Stimulated activated CD8-positive, alpha-beta memory T cell treated with anti-CD3 and anti-CD28 coated beads, Interleukin-12 subunit alpha, Interleukin-12 subunit beta, amount 100 ng/mL, for 4 hours (primary cell): ENCODE measurements around the gene FAM114A1.
"Not testable (repeated sequence)": the region's sequence is repeated elsewhere in the genome, so short reads cannot be mapped to it uniquely, and the experiment has no call there.

Source experiments
- DNase-seq: peaks from one replicate; pipeline ENCODE4 v3.0.0-alpha.2; 2020; ENCODE audit warnings: low read depth

FAM114A1 gene

DNA sequence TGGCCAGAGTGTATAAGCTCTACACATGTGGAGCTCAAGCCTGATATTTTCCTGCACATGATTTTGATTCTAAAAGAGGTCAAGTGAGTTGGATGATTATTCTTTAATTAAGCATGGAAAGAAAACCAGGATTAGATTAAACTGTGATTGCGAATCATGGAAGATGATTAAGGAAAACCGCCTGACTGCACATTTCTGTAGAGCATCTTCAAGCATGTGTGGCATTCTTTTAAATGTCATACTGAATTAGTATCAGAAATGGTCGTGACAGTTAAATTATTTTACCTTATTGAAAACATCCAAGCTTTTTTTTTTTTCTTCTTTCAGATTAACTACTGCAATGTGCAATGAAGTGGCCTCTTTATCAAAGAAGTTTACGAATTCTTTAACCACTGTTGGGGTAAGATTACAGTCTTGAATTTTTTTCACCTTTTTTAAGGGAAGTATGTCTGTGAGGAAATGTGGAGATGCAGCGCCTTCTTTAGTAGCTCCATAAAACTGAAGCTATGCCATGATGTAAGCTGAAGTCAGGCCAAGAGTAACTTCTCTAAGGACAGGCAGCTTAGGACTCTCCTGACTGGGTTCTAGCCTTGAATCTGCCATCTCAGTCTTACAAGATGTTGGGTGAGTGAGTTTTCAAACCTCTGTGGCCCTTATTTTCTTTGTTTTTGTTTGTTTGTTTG is 67.9 kb downstream of the FAM114A1 start:
- DNase-seq, result no peak

DNA sequence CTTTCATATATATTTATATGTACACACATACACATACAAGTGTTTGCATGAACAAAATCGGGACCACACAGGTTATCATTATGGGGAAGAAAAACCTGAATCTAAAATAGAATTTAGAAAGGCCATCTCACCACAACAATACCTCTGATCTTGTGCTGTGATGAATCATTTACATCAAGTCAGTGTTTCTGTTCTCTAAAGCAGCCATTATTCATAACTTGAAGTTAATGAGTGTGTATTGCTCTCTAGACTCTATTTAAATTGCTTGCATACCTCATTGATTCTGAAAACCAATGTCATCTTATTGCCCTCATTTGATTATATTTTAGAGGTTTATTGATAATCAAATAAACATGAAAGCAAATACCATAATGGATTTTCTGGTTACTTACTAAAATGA is 71.6 kb downstream of the FAM114A1 start:
- no peak for DNase-seq

DNA sequence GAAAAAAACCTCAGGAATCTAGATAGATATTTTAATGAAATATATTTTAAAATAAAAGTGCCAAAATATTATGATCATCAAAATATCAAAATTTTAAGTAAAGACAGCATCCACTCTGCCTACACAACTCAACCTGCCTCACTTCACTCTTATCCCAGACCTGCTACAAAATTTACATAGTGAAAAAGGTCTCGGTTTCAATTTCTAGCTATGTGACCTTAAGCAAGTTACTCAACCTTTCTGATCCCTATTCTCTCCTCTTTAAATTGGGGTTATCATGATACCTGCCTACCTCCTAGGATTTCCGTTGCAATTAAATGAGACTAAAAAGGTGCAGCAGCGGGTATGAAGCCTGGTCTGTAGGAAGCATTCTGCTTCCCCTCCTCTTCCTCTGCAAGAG is 72.9 kb downstream of the FAM114A1 start:
- DNase-seq, result no peak

DNA sequence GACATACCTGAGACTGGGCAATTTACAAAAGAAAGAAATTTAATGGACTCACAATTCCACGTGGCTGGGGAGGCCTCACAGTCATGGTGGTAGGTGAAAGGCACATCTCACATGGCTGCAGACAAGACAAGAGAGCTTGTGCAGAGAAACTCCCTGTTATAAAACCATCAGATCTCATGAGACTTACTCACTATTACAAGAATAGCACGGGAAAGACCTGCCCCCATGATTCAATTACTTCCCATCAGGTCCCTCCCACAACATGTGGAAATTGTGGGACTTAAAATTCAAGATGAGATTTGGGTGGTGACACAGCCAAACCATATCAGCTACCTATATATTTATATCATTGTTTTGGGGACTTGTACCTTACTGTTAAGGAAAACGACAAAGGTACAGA is 74.3 kb downstream of the FAM114A1 start:
- not testable (repeated sequence) for DNase-seq

DNA sequence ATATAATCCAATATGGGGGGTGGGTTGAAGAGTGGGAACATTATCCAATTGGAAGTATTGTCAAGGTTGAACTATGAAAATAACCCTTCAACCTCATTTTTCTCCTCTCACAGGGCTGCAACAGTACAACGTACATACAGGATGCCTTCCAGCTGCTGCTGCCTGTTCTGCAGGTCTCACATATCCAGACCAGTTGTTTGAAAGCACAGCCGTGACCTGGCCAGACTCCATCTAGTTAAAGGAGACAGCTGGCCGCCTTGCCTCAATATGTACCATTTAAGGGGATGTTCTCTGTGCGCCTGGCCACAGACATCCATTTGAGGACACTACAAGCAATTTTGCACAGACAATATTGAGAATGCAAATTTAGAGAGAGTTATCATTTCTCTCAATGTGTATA is 75.7 kb downstream of the FAM114A1 start:
- DNase-seq, result no peak

DNA sequence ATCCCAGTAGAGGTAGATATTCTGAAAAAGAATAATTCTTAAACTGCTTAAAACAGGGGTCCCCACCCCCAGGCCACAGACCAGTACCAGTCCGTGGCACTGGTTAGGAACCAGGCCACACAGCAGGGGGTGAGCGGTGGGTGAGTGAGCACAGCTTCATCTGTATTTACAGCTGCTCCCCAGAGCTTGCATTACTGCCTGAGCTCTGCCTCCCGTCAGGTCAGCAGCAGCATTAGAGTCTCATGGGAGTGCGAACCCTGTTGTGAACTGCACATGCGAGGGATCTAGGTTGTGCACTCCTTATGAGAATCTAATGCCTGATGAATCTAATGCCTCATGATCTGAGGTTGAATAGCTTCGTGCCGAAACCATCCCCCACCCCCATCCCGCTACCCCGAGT is 76.8 kb downstream of the FAM114A1 start:
- no peak for DNase-seq

DNA sequence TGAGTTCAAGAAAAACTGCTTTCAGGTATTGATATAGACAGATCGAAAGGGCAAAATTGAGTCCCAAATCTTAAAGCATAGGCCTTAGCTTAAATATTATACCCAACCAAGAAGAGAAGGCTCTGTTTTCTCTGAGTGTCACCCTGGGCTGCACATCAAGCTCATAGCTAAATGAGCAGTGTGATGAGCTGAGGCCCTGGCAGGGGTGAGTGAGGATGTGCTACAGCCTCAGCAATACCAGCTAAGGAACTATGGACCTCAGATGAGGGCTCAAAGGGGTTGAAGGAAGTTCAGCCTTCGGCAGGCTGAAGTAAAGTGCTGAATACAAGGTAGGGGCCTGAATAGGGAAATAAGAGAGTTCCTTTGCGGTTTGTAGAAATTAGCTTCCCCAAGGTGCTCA is 79.3 kb downstream of the FAM114A1 start:
- no peak for DNase-seq

DNA sequence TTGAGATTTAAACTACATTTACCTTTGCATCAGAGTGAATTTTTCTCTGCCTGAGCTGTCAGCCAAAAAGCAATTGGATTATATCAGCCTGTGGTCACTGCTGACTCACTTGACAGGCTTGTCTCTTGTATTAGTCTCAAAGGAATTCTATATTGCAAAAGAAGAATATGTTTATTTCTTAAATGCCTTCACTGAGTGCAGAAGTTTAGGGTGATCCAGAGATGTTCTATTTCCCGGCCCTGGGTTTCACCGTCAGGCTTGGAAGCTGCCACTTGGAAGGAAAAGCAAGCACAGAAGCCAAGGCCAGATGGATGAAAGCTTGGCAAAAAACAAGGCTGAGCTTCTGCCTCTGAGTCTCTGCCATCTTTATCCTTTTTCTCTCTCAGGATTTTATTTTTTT is 80.9 kb downstream of the FAM114A1 start:
- DNase-seq, result no peak

DNA sequence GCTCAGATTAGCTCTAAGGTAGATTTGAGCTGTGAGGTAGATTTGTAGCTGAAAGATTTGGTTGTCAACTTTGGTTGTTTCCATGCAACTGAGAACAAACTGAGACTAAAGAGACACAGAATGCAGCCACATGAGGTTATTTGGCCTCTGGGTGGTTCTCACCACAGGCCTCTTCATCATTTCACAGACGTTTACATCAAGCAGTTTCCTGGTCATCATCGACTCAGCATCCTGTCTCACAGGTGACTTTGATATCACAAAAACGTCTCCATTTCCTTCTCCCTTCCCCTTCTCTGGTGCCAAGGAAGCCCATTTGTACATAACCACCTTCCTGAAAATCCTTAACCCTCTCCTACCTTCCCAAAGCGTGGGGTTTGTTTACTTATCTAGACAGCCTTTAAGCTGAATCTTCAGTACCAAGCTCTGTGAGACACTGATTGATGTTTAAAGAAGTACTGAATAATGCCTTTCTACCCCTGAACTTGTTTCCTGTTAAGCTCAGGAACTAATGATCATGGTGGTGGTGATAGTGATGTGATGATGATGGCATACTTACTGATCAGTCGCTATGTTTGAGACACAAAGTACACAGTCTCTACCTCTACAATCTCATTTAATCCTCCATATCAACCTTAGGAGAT is 81.9 kb downstream of the FAM114A1 start:
- DNase-seq, result no peak

DNA sequence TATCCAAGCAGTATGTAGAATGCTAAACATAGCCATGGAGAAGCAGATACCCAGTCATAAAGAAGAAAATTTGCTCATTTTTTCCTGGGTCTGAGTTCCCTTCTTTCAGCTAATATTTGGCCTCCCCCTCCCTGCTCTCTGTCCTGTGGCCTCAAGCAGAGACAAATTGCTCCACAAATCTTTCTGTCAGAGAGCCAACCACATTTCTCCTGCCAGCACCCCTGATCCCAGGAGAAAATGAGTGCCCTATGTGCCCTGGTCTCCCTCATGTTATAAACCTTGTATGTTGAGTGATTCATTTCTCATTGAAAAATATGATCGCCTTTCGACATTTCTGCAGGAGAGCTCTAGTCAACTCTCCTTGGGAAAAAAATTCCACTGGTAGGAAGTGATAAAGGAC is 82.6 kb downstream of the FAM114A1 start:
- DNase-seq, result no peak

DNA sequence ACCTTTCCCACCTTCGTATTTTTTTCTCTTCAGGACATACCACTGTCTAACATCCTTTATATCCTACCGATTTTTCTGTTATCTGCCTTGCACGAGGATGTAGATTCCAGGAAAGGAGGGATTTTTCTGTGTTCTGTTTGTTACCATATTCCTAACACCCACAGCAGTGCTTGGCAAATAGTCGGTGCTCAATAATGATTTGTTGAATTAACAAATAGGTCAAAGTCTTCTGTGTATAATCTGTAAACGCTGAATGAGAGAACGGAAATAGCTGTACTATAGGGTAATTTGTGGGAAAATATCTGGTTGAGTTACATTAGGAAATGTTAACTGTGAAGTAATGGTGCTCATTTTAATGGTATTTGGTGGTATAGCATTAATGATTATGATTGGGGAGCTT is 83.1 kb downstream of the FAM114A1 start:
- DNase-seq, result no peak

DNA sequence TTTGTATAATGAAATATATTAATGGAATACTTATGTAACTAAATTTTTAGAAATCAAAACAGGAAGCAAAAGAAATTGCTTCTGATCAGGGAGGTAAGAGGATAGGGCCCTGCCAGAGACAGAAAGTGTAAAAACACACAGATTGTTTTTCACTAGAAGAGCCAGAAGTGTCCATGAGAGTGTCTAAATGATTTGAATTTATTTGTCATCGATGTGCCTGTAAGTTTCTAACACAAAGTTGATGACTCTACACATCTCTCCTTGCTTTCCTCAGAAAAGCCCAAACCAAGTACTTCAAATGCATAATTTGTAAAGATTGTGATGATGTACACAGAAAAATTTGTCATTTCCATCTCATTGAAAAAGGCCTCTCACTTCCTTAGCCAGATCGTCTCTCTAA is 84.0 kb downstream of the FAM114A1 start:
- DNase-seq, result no peak

DNA sequence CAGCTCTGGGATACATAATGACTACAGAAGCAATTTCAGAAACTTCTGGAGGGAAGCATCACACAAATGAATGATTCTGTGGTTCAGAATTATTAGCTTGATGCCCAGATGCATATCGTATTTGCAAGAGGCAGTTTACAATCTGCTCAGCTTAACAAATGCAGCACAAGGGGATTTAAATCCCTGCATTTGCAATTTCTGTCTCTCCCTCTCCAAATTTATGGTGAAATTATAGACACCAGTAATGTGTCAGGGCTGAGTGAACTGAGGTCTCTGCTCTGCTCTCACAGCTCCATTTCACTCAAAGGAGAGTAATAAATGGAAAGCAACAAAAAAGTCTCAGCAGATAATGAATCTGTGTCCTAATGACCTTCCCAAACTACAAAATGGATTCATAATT is 84.4 kb downstream of the FAM114A1 start:
- no peak for DNase-seq

DNA sequence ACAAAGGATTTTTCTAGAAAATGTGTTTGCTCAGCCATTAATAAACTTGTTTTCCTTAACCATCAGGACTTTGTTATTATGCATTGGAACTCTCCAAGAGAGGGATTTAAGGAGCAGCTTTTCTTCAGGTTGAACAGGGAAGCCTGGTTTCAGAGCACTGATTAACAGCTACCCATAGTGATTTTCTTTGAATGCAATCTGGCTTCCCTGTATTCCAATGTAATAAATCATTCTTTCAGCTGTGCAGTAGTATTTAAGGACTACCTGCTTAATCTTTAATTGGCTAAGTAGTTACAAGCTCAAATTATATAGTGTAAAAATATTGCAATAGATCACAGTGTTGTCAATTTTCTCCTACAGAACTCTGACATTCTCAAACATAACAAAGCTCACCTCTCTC is 87.1 kb downstream of the FAM114A1 start:
- DNase-seq, result no peak

DNA sequence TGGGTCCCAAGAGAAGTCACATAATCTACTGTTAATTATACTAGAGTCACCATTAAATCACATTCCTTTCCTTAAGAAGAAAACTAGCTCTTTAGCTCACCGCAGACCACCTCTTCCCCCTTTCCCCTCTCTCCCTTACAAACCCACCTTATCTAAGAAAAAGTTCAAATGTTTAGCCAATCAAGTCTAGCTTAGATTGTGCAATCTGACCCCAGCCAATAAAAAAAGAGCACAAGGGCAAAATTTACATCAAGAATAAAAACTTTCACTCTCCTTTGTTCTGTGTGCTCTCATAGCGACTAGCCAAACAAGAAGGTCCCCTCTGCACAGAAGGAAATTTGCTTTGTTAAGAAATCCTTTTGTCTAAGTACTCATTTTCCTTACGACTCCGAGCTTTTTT is 88.4 kb downstream of the FAM114A1 start:
- no peak for DNase-seq

DNA sequence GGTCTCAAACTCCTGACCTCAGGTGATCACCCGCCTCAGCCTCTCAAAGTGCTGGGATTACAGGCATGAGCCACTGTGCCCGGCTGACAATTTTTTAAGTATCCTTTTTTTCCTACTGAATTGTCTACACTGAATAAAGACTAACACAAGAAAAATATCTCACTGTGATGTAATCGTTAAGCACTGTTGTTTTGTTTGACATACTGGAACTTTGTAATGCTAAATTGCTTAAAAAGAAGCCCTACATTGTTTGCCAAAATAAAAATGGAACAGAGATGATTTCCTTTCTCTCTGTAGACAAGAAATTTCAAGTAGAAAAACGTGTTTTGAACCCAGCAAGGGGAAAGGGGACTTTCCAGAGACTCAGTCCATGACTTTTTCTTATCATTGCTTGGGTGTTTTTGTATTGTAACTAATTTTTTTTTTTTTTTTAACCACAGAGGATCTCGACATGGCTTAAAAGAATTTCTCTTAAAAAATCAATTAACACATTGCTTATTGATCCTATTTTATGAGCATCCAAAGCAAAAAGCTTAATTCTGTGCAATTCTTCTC is 89.7 kb downstream of the FAM114A1 start:
- no peak for DNase-seq

DNA sequence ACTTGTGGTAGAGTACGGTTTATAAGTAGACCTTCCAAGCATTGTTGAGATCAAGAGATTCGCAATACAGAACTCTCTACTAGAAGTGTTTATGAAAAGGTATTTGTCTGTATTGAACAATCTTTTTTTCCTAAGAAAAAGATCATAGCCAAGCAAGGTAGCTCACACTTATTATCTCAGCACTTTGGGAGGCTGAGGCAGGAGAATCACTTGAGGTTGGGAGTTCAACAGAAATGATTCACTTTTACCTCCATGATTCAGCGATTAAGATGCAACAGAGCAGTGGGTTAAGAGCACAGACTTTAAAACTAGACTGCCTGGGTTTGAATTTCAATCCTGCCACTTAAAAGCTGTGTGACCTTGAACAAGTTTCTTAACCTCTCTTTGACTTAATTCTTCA is 90.3 kb downstream of the FAM114A1 start:
- DNase-seq, result no peak

DNA sequence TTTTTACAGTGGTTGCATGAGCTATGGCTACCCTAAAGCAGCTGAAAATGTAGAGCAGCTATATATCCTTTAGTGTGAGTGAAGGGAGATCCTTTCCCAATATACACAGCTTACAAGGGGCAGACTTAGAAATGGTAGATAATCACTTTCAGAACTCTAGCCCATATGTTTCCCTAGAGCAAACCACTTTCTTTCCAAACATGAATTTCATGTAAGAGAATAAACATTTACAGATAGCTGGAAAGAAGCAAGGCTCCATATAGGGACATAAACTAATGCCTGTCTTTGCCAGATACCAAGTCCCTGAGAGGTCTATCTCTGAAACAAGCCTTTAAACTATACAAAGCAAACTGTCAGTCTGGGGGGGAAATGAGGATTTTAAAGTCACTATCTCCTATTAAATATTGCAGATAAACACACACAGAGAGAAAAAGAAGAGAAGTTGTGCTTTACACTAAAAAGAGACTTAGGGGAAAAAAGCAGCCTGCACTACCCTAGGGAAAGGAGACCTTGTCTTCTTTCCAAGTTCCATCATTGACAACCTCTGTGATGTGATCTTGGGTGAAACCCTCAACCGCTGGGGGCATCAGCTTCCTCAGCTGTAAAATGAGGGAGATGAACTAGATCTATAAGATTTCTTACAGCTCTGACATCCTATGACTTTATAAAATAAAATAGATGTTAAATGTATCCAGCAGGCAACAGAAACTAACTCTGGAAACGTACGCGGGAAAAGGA is 91.0 kb downstream of the FAM114A1 start:
- DNase-seq, result no peak

DNA sequence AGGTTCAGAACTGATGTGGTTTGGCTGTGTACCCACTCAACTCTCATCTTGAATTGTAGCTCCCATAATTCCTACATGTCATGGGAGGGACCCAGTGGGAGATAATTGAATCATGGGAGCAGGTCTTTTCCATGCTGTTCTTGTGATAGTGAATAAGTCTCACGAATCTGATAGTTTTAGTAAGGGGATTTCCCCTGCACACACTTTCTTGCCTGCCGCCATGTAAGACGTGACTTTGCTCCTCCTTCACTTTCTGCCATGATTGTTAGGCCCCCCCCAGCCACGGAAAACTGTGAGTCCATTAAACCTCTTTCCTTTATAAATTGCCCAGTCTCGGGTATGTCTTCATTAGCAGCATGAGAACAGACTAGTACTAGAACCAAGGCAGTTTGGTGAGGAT is 91.6 kb downstream of the FAM114A1 start:
- DNase-seq, result not testable (repeated sequence)

DNA sequence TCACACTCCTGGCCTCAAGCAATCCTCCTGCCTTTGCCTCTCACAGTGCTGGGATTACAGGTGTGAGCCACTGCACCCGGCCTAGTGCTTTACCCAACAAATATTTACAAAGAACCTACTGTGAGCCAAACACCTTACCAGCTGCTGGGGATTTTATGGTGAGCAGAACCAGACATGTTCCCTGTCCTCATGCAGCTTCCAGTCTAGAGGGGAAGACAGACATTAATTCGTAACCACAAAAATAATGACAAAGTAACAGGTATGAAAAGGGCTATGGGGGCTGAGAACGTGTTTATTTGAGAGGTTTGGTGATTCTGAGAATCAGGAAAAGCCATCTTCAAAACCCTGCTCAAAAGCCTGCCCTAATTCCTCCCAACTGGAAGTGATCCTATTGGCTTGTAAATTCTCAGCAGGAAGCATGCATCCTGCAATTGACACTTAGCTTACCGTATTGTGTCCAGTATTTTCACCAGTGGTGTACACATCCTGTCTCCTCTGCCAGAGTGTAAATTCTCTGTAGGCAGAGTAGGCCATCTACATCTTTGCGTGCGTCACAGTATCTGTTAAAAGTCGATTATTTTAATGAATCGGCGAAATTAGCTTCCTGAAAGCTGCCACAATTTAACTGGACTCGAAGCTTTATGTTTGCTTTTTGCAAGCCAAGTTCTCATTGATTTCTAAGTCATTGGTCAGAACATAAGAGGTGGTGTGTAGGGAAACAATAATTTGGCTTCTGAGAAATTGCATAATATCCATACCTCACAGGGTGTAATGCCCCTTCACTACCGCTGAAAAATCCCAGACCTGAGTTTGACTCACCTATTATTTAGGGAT is 97.6 kb downstream of the FAM114A1 start:
- DNase-seq, result no peak

DNA sequence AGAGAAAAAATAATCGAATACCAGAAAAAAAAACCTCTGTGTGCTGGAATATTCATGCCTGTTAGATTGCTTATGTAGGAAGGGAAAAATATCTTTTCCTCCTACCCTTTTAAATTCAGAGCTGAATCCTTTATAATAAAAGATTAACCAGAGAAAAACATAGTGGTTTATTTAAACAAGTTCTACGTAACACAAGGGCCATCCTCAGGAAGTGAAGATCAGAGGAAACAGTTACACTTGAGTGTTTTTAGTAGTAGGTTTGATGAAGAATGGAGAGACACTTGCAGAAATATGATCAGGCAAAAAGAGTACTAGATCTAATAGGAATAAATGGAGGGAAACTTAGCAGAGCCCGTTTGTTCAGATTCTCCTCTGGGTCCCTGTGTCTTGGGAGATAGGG is 98.3 kb downstream of the FAM114A1 start:
- no peak for DNase-seq
